Right lobe of liver (tissue), 6 donors: Measurements from ENCODE around the gene SLC7A10. TPM values are rescaled to one million over a fixed set of nuclear protein-coding genes. Genes with fewer than 3 reads are reported as not detected.

Source experiments
- ATAC-seq, 4 donors: fragments of 200-7000 bp; cut with Tn5 transposase; one replicate each; pipeline ENCODE4 v1.9.1; 2020; ENCODE audit warnings: mild to moderate bottlenecking in 4 of 4, moderate library complexity in 4 of 4
- DNase-seq, 3 donors: peaks; one replicate each; pipeline ENCODE4 v3.0.0-alpha.2; 2020
- H3K27ac ChIP-seq, 3 donors: fragments of 200-600 bp; one replicate each; pipeline ENCODE4 v1.8.0; 2022
- H3K27me3 ChIP-seq, 2 donors: fragments of 200-600 bp; one replicate each; pipeline ENCODE4 v1.8.0; 2022
- H3K36me3 ChIP-seq, 4 donors: fragments of 200-600 bp; sonication (generic) in 1 of 4; one replicate each; pipeline versions ENCODE4 v1.5.1 to v1.8.0; 2017 to 2022; ENCODE audit warnings: control low read depth in 1 of 4
- H3K4me1 ChIP-seq, 4 donors: fragments of 200-600 bp; sonication (generic) in 1 of 4; one replicate each; pipeline versions ENCODE4 v1.5.1 to v1.8.0; 2017 to 2022; ENCODE audit warnings: control low read depth in 1 of 4
- H3K4me3 ChIP-seq, 3 donors: fragments of 200-600 bp; one replicate each; pipeline ENCODE4 v1.8.0; 2022
- H3K9me3 ChIP-seq, 4 donors: fragments of 200-600 bp; sonication (generic) in 1 of 4; one replicate each; pipeline versions ENCODE4 v1.5.1 to v1.8.0; 2017 to 2022; ENCODE audit warnings: control low read depth in 1 of 4
- POLR2A ChIP-seq: fragments of 450-650 bp; IDR thresholded peaks from one replicate; pipeline ENCODE4 v1.6.1; 2017; ENCODE audit warnings: antibody characterized with exemption, mild to moderate bottlenecking
- WGBS: methylation state at CpG from one replicate; pipeline ENCODE4 v1.1.6; 2018; ENCODE audit warnings: low coverage, low lambda C conversion rate; ENCODE audit not compliant: insufficient coverage; ENCODE audit errors: missing lambda C conversion rate; 5-methylcytosine and 5-hydroxymethylcytosine counted together
- intact Hi-C, 2 donors: fragments of 100-400 bp; cut with DNase I; formaldehyde crosslinking; loops; one replicate each; pipeline versions ENCODE4 v1.11.2 to v1.14.1; 2022
- total RNA-seq, 6 experiments: library from RNA; depleted of rRNA in 2 of 6; stranded (reverse); fragments of >200 nt in 2 of 6; fragmentation: NEBNext Ultra II Directional in 3 of 6; extraction: Animal tissue kit (Norgen Biotek cat#: 25700) in 3 of 6; gene quantifications; one replicate each; pipeline versions ENCODE4 v1.1.0 to v1.2.4, GENCODE V29; 2016 to 2023
- TF ChIP-seq, protein P1 (sequence below), 4 donors: fragments of 200-600 bp in 3 of 4; fragments of 450-650 bp in 1 of 4; IDR thresholded peaks; one replicate each; pipeline versions ENCODE4 v1.5.1 to v1.8.0; 2016 to 2022; ENCODE audit warnings: antibody characterized with exemption in 4 of 4, mild to moderate bottlenecking in 2 of 4
- donor health status: DM: no; HTN: yes; CAD: no.
- donor health status: DM: no; HTN: no; CAD: no.
- donor health status: DM: no; HTN: no; CAD: no.
- donor health status: DM: no; HTN: yes; CAD: no.
- donor health status: DM: no; HTN: yes; CAD: no.

SLC7A10 gene
- total RNA-seq, 6 experiments from 2014 or later = not detected

- intact Hi-C loops = no loop called here
- Histone ChIP-seq H3K36me3 (no peaks in the 10 kb centered on the region), H3K4me1 (peaks cover 0 to 9% (median 3%) of the 10 kb centered on the region in 4 donors), H3K27ac (no peak overlapping the region), H3K4me3 (no peak overlapping the region), H3K9me3 (no peaks in the 10 kb centered on the region), H3K27me3 (no peaks in the 10 kb centered on the region)
- no peak for TF ChIP-seq POLR2A
- TF ChIP-seq, protein P1, sequence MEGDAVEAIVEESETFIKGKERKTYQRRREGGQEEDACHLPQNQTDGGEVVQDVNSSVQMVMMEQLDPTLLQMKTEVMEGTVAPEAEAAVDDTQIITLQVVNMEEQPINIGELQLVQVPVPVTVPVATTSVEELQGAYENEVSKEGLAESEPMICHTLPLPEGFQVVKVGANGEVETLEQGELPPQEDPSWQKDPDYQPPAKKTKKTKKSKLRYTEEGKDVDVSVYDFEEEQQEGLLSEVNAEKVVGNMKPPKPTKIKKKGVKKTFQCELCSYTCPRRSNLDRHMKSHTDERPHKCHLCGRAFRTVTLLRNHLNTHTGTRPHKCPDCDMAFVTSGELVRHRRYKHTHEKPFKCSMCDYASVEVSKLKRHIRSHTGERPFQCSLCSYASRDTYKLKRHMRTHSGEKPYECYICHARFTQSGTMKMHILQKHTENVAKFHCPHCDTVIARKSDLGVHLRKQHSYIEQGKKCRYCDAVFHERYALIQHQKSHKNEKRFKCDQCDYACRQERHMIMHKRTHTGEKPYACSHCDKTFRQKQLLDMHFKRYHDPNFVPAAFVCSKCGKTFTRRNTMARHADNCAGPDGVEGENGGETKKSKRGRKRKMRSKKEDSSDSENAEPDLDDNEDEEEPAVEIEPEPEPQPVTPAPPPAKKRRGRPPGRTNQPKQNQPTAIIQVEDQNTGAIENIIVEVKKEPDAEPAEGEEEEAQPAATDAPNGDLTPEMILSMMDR (IDR thresholded peaks at IDR 0.05) = no peak
- DNase-seq (no peak), ATAC-seq (no peak)
- WGBS = 78% methylated on average over 2 of the region's 7 CpGs
These were observed 30.6 kb upstream of the SLC7A10 start for GRCh38 chr19:33256261-33256660.

DNA sequence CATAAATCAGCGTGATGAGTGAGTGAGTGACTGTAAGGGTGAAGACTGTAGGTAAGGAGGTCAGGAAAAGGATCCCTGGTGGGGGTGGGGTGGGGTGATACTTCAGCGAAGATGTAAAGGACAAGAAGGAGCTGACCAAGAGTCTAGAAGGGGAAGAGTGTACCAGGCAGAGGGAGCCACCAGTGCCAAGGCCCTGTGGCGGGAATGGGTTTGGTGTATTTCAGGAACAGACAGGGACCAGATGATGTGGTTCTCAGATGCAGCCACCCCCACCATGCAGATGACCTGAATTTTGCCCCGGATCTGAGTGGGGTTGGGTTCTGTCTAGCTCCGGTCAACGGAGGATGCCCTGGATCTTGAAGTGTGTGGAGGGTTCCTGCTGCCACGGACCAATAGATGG, 30.1 kb upstream of the SLC7A10 start:
- 83% methylated on average over 4 of the region's 7 CpGs for WGBS
- TF ChIP-seq POLR2A = no peak
- TF ChIP-seq, protein P1 (IDR thresholded peaks at IDR 0.05) = no peak
- Histone ChIP-seq H3K27me3 (no peaks in the 10 kb centered on the region), H3K36me3 (no peaks in the 10 kb centered on the region), H3K9me3 (no peaks in the 10 kb centered on the region), H3K27ac (no peak overlapping the region), H3K4me1 (peaks cover 0 to 9% (median 3%) of the 10 kb centered on the region in 4 donors), H3K4me3 (no peak overlapping the region)
- no peak for DNase-seq
- ATAC-seq = no peak
- intact Hi-C loops = no loop called here

DNA sequence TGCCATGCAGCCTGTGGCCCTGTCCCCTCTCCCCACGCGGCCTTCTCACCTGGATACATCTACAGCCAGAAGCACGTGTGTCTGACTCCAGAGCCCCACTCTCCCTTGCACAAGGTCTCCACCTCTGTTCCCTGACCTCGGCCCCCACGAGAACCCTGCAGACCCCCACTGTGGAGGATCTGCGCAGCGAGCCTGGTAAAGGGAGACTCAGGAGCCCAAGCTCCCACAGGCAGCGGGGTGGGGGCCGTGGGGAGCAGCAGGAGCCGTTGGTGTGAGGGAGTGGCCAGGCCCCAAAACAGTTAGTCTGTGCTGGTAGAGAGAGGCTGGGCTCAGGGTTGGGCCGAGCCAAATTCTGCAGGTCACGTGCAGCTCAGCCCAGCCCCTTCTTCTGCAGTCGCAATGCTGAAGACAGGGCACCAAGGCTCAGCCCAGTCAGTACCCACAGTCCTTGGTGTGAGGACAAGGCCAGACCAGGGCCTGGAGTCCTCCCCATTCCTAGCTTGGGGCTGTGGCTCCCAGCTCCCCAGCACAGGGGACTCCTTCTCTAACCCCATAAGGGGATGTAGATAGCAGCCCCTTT, 28.7 kb upstream of the SLC7A10 start:
- DNase-seq (no peak), ATAC-seq (no peak)
- Histone ChIP-seq H3K4me1 (peaks cover 0 to 11% (median 4%) of the 10 kb centered on the region in 4 donors), H3K4me3 (no peak overlapping the region), H3K27me3 (no peaks in the 10 kb centered on the region), H3K27ac (no peak overlapping the region), H3K9me3 (no peaks in the 10 kb centered on the region), H3K36me3 (no peaks in the 10 kb centered on the region)
- TF ChIP-seq POLR2A = no peak
- TF ChIP-seq, protein P1 (IDR thresholded peaks at IDR 0.05) = no peak
- intact Hi-C loops = no loop called here
- WGBS = 80% methylated on average over 1 of the region's 13 CpGs

DNA sequence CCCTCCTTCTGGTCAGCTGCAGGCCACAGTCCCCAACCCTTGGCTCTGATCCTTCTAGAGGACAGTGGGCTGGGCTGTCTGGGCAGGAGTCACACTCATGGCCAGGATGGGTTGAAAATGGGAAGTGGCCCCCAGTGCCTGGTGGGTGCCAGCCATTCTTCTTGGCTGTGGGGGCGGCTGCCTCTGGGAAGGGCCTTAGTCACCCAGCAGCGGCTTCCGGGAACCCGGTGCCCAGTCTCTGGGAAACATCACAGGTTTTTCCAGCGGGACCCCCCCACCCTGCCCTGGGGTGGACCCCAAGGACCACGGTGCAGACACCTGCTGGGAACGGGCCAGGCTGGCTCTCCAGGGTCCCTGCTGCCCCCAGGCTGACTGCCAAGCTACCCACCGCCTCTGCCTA, 27.3 kb upstream of the SLC7A10 start:
- intact Hi-C loops = no loop called here
- DNase-seq (no peak), ATAC-seq (no peak)
- Histone ChIP-seq H3K36me3 (no peaks in the 10 kb centered on the region), H3K27ac (no peak overlapping the region), H3K4me1 (peaks cover 0 to 24% (median 11%) of the 10 kb centered on the region in 4 donors), H3K27me3 (no peaks in the 10 kb centered on the region), H3K4me3 (no peak overlapping the region), H3K9me3 (no peaks in the 10 kb centered on the region)
- no CpG with 5 or more reads among the region's 8 CpGs for WGBS
- TF ChIP-seq POLR2A = no peak
- TF ChIP-seq, protein P1 (IDR thresholded peaks at IDR 0.05) = no peak
